Stimulated activated CD8-positive, alpha-beta memory T cell treated with anti-CD3 and anti-CD28 coated beads, Interleukin-12 subunit alpha, Interleukin-12 subunit beta, amount 100 ng/mL, for 4 hours (primary cell): ENCODE results near the gene TMEM17.

ENCODE experiments used
- DNase-seq: peaks from one replicate; pipeline ENCODE4 v3.0.0-alpha.2; 2020; ENCODE audit warnings: low read depth

TMEM17 gene

GRCh38 chr2:62511636-62512035, 5.6 kb upstream of the TMEM17 start:
- DNase-seq, result no peak

- no peak for DNase-seq
Measured at GRCh38 chr2:62506421-62506750, 391 bp upstream of the TMEM17 start.

- DNase-seq, result no peak
Measured at GRCh38 chr2:62505109-62505749, 766 bp downstream of the TMEM17 start.

GRCh38 chr2:62504657-62505056, 1.3 kb downstream of the TMEM17 start:
- no peak for DNase-seq

GRCh38 chr2:62501794-62502500, 4.0 kb downstream of the TMEM17 start:
- no peak for DNase-seq

GRCh38 chr2:62501069-62501468, 4.9 kb downstream of the TMEM17 start:
- DNase-seq, result no peak

GRCh38 chr2:62499430-62500060, 6.5 kb downstream of the TMEM17 start:
- no peak for DNase-seq

- no peak for DNase-seq
Measured at GRCh38 chr2:62498739-62499138, 7.3 kb downstream of the TMEM17 start.

- no peak for DNase-seq
Measured at GRCh38 chr2:62495761-62496160, 10.2 kb downstream of the TMEM17 start.

GRCh38 chr2:62492048-62492447, 13.9 kb downstream of the TMEM17 start:
- DNase-seq, result no peak

GRCh38 chr2:62489702-62490101, 16.3 kb downstream of the TMEM17 start:
- no peak for DNase-seq

- no peak for DNase-seq
Measured at GRCh38 chr2:62489162-62489561, 16.8 kb downstream of the TMEM17 start.

GRCh38 chr2:62486439-62486765, 19.6 kb downstream of the TMEM17 start:
- no peak for DNase-seq

GRCh38 chr2:62485761-62486438, 20.1 kb downstream of the TMEM17 start:
- DNase-seq, result no peak

GRCh38 chr2:62482558-62483352, 23.2 kb downstream of the TMEM17 start:
- no peak for DNase-seq

GRCh38 chr2:62479917-62480316, 26.1 kb downstream of the TMEM17 start:
- DNase-seq, result no peak

- DNase-seq, result no peak
Measured at GRCh38 chr2:62478093-62478580, 27.9 kb downstream of the TMEM17 start.

GRCh38 chr2:62477573-62477972, 28.4 kb downstream of the TMEM17 start:
- no peak for DNase-seq

GRCh38 chr2:62475172-62476011, 30.6 kb downstream of the TMEM17 start:
- DNase-seq, result no peak

- DNase-seq, result no peak
Measured at GRCh38 chr2:62474176-62474575, 31.8 kb downstream of the TMEM17 start.

- no peak for DNase-seq
Measured at GRCh38 chr2:62473246-62473827, 32.7 kb downstream of the TMEM17 start.
